ENCODE results near the gene COL25A1. TPM values are rescaled to one million over a fixed set of nuclear protein-coding genes. Genes with fewer than 3 reads are reported as not detected.
"Not testable (repeated sequence)": the region's sequence is repeated elsewhere in the genome, so short reads cannot be mapped to it uniquely, and the experiment has no call there.

Gene COL25A1
- total RNA-seq, 2 experiments from 2014 or later, result not detected

DNA sequence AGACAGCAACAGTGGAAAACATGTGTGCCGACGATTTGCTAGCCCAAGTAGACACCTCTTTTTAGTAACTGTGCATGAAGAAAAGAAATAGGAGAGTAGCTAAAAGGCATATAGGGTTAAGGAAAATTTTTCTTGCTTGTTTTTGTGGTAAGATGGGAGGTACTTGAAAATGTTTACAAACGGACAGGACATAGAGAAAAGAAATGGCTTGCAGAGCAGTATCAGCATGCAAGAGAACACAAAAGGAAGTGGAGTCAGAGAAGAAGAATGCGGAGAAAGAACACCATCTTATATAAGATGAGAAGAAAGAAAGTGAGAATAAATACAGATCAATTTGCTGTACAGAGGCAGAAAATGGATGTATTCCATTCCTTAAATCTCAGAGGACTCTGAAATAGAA lies 275.9 kb downstream of the COL25A1 start:
- no peaks in the 10 kb centered on the region for H3K36me3 Mint-ChIP-seq (ENCODE audit: low read depth)
- H3K4me1 Mint-ChIP-seq (ENCODE audit: low read depth), result no peaks in the 10 kb centered on the region
- no peaks in the 10 kb centered on the region for H3K27me3 Mint-ChIP-seq (ENCODE audit: low read depth)
- no peak overlapping the region for H3K27ac Mint-ChIP-seq
- ChIA-PET POLR2A (no interaction called here), CTCF (no interaction called here)
- DNase-seq, result no peak
- no peak overlapping the region for H3K4me3 Mint-ChIP-seq
- ATAC-seq, result no peak
- H3K9me3 Mint-ChIP-seq (ENCODE audit: insufficient read depth), result peaks cover 5% of the 10 kb centered on the region

DNA sequence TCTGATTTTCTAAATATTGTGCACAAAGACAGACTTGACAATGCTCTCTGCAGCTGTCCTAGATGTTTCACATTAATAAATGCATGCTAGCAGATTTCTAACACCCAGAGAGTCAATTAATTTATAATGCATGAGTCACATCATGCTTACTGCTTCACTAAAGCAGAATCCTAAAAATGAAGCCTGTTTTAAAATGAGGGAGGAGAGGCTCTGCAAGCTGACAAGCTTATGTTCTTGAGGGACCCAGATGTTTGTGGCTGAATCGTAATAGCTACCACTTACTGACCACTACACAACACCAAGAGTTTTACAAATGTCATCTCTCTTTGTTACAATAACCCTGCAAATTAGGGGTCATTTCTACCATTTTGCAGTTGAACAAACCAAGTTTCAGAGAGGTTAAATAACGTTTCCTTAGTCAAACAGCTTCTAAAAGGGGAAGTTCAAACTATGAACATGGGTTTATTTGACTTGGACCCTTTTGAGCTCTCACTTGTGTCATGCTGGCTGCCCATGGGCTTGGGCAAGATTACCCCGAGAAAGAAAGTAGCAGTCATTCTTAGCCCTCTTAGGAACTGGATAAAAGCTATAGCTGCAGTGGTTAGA lies 276.9 kb downstream of the COL25A1 start:
- no peaks in the 10 kb centered on the region for H3K27me3 Mint-ChIP-seq (ENCODE audit: low read depth)
- POLR2A ChIA-PET, result no interaction called here
- peaks cover 13% of the 10 kb centered on the region for H3K9me3 Mint-ChIP-seq (ENCODE audit: insufficient read depth)
- no peaks in the 10 kb centered on the region for H3K36me3 Mint-ChIP-seq (ENCODE audit: low read depth)
- no peak overlapping the region for H3K4me3 Mint-ChIP-seq
- H3K27ac Mint-ChIP-seq, result no peak overlapping the region
- no peaks in the 10 kb centered on the region for H3K4me1 Mint-ChIP-seq (ENCODE audit: low read depth)
- DNase-seq (no peak), ATAC-seq (no peak)
- CTCF ChIA-PET, result no interaction called here

DNA sequence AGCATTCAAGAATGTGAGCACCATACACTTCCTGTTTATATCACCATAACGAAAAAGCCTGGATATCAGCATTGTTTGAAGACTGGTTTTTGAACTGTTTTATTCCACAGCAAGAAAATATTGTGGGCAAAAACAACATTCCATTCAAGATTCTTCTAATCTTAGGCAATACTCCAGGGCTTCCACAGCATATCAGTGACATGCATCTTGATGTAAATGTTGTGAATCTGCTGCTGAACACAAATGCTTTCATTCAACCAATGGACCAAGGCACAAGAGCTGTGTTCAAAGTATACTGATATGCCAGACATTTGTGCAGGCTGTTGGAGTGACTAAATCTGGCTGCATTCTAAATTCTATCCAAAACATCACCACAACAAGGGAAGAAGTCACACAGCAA lies 279.5 kb downstream of the COL25A1 start:
- no peak for ATAC-seq

DNA sequence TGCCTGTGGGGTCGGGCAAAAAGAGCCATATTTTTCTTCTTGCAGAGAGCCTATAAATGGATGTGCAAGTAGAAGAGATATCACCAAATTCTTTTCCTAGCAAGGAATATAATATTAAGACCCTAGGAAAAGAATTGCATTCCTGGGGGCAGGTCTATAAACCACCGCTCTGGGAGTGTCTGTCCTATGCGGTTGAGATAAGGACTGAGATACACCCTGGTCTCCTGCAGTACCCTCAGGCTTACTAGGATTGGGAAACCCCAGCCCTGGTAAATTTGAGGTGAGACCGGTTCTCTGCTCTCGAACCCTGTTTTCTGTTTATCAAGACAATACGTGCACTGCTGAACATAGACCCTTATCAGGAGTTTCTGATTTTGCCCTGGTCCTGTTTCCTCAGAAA lies 280.8 kb downstream of the COL25A1 start:
- H3K4me3 Mint-ChIP-seq; H3K36me3 Mint-ChIP-seq (ENCODE audit: low read depth); POLR2A ChIA-PET; CTCF ChIA-PET; H3K27ac Mint-ChIP-seq; DNase-seq; ATAC-seq; H3K27me3 Mint-ChIP-seq (ENCODE audit: low read depth); H3K4me1 Mint-ChIP-seq (ENCODE audit: low read depth): not testable (repeated sequence)
- peaks cover 13% of the 10 kb centered on the region for H3K9me3 Mint-ChIP-seq (ENCODE audit: insufficient read depth)

More for the DNA sequence above, 279.5 kb downstream of the COL25A1 start:
- CTCF ChIA-PET, result no interaction called here
- H3K9me3 Mint-ChIP-seq (ENCODE audit: insufficient read depth), result peaks cover 13% of the 10 kb centered on the region
- H3K36me3 Mint-ChIP-seq (ENCODE audit: low read depth), result no peaks in the 10 kb centered on the region
- H3K27ac Mint-ChIP-seq, result no peak overlapping the region
- POLR2A ChIA-PET, result no interaction called here
- H3K27me3 Mint-ChIP-seq (ENCODE audit: low read depth), result no peaks in the 10 kb centered on the region
- H3K4me3 Mint-ChIP-seq, result no peak overlapping the region
- DNase-seq, result no peak
- H3K4me1 Mint-ChIP-seq (ENCODE audit: low read depth), result no peaks in the 10 kb centered on the region

DNA sequence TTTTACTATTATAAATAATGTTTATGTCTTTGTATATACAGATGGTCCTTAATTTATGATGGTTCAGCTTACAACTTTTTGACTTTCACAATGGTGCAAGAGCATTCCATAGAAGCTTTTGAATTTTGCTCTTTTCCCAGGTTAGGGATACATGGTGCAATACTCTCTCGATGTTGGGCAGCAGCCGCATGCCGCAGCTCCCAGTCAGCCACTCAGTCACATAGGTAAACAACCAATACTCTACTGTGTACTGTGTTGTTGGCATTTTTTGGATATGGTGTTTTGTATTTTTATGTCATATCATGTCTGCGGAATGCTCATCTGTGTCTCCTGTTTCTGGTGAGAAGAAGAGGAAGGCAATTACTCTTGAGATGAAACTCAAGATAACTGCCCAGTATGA lies 281.6 kb downstream of the COL25A1 start:
- CTCF ChIA-PET, result no interaction called here
- no peak for ATAC-seq

DNA sequence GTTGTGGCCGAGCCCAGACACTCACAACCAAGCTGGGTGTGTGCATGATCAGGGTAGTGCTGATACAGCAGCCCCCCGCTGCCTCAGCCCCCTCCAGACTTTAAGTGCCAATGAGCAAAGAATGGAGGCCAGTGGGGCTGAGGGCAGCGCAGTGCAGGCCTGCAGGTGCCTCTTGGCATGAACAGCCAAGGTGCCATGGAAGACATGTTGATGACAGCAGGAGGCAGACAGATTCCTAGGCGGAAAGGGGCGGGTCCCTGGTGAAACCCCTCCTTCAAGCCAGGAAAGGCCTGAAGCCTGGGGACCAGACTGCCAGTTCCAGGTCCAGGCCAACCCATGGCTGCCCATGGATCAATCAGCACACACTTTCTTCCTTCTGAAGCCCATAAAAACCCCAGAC lies 286.3 kb downstream of the COL25A1 start:
- peaks cover 2% of the 10 kb centered on the region for H3K27me3 Mint-ChIP-seq (ENCODE audit: low read depth)
- H3K9me3 Mint-ChIP-seq (ENCODE audit: insufficient read depth), result peaks cover 4% of the 10 kb centered on the region
- peaks cover 3% of the 10 kb centered on the region for H3K4me1 Mint-ChIP-seq (ENCODE audit: low read depth)
- ChIA-PET CTCF (interaction anchor here (1.3 kb wide), 1 partner anchor 390 kb away, joined by 3 read pairs; no protein-coding TSS in a partner anchor), POLR2A (no interaction called here)
- DNase-seq (no peak), ATAC-seq (no peak)
- no peaks in the 10 kb centered on the region for H3K36me3 Mint-ChIP-seq (ENCODE audit: low read depth)
- H3K4me3 Mint-ChIP-seq, result no peak overlapping the region
- H3K27ac Mint-ChIP-seq, result no peak overlapping the region

More for the DNA sequence above, 281.6 kb downstream of the COL25A1 start:
- no peak overlapping the region for H3K4me3 Mint-ChIP-seq
- POLR2A ChIA-PET, result no interaction called here
- no peaks in the 10 kb centered on the region for H3K36me3 Mint-ChIP-seq (ENCODE audit: low read depth)
- no peak overlapping the region for H3K27ac Mint-ChIP-seq
- peaks cover 13% of the 10 kb centered on the region for H3K9me3 Mint-ChIP-seq (ENCODE audit: insufficient read depth)
- no peaks in the 10 kb centered on the region for H3K4me1 Mint-ChIP-seq (ENCODE audit: low read depth)
- H3K27me3 Mint-ChIP-seq (ENCODE audit: low read depth), result peaks cover 2% of the 10 kb centered on the region
- no peak for DNase-seq

DNA sequence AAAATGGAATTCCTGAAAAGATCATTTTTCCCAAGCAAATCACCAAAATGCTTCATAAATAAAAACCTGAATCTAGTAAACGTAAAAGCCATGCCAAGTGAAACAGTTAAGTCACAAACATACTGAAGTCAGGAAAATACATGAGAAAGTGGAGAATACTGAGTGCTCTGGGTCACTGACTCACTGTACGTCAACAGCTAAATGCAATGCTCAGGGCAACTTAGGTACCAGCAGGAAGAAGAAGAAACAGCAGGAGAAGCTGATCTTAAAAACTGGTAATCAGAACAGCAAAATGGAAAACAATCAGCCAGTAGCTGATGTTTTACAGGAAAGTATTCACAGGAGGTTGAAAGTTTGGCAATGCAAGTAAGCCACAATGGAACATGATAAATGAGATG lies 287.0 kb downstream of the COL25A1 start:
- peaks cover 3% of the 10 kb centered on the region for H3K4me1 Mint-ChIP-seq (ENCODE audit: low read depth)
- no peak overlapping the region for H3K27ac Mint-ChIP-seq
- CTCF ChIA-PET, result no interaction called here
- ATAC-seq (no peak), DNase-seq (no peak)
- peaks cover 2% of the 10 kb centered on the region for H3K27me3 Mint-ChIP-seq (ENCODE audit: low read depth)
- no peaks in the 10 kb centered on the region for H3K9me3 Mint-ChIP-seq (ENCODE audit: insufficient read depth)
- no peaks in the 10 kb centered on the region for H3K36me3 Mint-ChIP-seq (ENCODE audit: low read depth)
- H3K4me3 Mint-ChIP-seq, result no peak overlapping the region
- POLR2A ChIA-PET, result no interaction called here

DNA sequence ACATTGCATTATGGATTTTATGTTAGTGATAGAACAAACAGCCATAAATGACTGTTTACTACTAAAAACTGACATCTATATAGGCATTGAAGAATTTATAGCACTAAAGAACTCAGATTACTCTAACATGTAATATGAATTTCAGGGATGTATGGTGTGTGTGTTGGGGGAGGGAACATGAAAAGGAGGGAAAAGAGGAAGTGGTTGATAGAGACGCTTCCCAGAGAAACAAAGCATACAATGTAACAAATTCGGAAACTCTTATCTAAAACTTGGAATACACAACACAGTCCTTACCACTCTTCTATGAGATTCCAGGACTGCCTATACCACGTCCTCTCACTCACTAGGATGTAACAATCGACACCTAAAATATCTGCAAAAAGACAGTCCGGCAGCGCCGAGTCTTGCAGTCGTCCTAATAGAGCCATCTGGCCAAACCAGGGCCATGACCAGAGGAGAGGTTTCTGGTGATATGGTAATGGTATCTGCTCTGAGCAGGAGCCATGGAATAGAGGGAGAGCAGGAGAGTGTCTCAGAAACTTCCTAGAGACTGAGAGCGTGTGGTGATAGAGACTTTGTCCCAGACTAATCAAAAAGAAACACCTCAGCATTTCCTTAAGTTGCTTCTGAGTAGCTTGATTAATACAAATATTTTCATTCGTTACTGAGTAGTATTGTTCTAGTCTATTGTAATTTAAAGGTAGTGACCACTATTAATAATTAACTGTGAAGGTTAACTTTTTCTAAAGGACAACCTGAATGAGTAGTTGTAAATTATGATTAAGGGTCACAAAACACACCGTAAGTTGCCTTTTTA lies 287.7 kb downstream of the COL25A1 start:
- Mint-ChIP-seq H3K4me1 (ENCODE audit: low read depth) (peaks cover 3% of the 10 kb centered on the region), H3K27me3 (ENCODE audit: low read depth) (peaks cover 2% of the 10 kb centered on the region), H3K36me3 (ENCODE audit: low read depth) (no peaks in the 10 kb centered on the region), H3K27ac (no peak overlapping the region), H3K4me3 (no peak overlapping the region), H3K9me3 (ENCODE audit: insufficient read depth) (no peaks in the 10 kb centered on the region)
- DNase-seq (no peak), ATAC-seq (no peak)
- ChIA-PET POLR2A (no interaction called here), CTCF (no interaction called here)

DNA sequence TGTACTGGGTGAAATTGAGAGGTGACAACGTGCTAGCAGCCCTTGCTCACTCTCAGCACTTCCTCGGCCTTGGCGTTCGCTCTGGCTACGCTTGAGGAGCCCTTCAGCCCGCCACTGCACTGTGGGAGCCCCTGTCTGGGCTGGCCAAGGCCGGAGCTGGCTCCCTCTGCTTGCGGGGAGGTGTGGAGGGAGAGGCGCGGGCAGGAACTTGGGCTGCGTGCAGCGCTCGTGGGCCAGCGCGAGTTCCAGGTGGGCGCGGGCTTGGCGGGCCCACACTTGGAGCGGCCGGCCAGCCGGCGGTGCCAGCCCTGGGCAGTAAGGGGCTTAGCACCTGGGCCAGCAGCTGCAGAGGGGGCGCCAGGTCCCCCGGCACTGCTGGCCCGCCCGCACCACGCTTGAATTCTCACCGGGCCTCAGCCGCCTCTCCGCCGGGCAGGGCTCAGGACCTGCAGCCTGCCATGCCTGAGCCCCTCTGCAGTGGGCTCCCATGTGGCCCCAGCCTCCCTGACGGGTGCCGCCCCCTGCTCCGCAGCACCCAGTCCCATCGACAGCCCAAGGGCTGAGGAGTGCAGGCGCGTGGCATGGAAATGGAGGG lies 290.1 kb downstream of the COL25A1 start:
- H3K4me1 Mint-ChIP-seq (ENCODE audit: low read depth), result peaks cover 3% of the 10 kb centered on the region
- no peak for ATAC-seq
- peaks cover under 1% of the 10 kb centered on the region for H3K27me3 Mint-ChIP-seq (ENCODE audit: low read depth)
- H3K9me3 Mint-ChIP-seq (ENCODE audit: insufficient read depth), result no peaks in the 10 kb centered on the region
- CTCF ChIA-PET, result no interaction called here
- no peak overlapping the region for H3K4me3 Mint-ChIP-seq
- DNase-seq, result no peak
- no peak overlapping the region for H3K27ac Mint-ChIP-seq
- H3K36me3 Mint-ChIP-seq (ENCODE audit: low read depth), result no peaks in the 10 kb centered on the region
- POLR2A ChIA-PET, result no interaction called here

DNA sequence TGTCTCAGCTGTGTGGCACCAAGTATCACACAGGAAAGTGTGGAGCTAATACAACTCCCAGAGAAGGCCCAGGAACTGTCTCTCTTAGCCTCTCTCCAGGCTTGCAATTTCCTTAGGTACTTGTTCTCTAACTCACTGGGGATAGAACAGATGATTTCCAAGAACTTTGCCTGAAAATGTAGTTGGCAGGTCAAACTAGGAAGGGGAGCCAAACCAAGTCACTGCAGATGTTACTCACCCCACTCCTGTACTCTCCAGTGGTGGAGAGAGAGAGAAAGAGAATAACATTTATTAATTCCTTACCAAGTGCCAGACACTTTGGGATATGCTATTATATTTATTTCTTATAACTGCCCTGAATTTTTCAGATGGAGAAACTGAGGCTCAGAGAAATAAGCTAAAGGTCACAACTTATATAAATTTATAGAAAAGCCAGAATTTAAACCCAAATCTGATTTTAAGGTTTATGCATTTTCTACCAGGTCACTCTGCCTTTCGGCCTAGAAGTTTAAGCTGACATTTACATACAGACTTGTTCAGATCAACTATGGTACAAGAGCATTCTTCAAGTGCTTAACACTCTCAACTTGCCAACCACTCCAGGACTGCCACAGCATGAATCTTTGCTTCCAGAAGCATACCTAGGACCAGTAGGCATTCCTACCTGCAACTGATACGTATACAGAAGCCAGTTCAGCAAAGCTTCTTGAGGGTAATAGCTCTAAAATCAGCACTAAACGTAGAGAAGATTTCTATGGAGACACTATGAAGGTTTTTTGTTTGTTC lies 291.0 kb downstream of the COL25A1 start:
- no peak for DNase-seq
- ChIA-PET POLR2A (no interaction called here), CTCF (no interaction called here)
- no peak overlapping the region for H3K4me3 Mint-ChIP-seq
- no peaks in the 10 kb centered on the region for H3K27me3 Mint-ChIP-seq (ENCODE audit: low read depth)
- peaks cover 3% of the 10 kb centered on the region for H3K4me1 Mint-ChIP-seq (ENCODE audit: low read depth)
- no peak overlapping the region for H3K27ac Mint-ChIP-seq
- no peak for ATAC-seq
- H3K9me3 Mint-ChIP-seq (ENCODE audit: insufficient read depth), result no peaks in the 10 kb centered on the region
- no peaks in the 10 kb centered on the region for H3K36me3 Mint-ChIP-seq (ENCODE audit: low read depth)

DNA sequence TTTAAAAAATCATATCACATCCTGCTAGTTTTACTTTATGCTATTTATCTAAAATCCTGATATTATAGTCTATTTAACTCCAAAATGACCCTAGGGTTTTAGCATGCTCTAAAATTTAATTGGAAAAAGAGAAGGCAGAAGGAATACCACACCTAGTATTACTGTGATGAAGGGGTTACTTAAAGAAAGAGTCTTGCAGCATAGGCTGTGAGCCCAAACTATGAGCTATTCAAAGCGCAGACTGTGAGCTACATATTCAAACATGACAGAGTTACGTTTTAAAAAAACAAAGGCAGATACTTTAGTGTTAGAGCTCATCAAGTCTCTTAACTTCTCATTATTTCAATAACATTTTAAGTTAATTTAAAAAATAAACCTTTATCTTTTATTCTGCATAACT lies 291.9 kb downstream of the COL25A1 start:
- Mint-ChIP-seq H3K36me3 (ENCODE audit: low read depth) (no peaks in the 10 kb centered on the region), H3K4me1 (ENCODE audit: low read depth) (peaks cover 6% of the 10 kb centered on the region), H3K4me3 (no peak overlapping the region), H3K27ac (no peak overlapping the region), H3K27me3 (ENCODE audit: low read depth) (no peaks in the 10 kb centered on the region), H3K9me3 (ENCODE audit: insufficient read depth) (no peaks in the 10 kb centered on the region)
- ChIA-PET POLR2A (no interaction called here), CTCF (no interaction called here)
- ATAC-seq, result no peak
- no peak for DNase-seq

DNA sequence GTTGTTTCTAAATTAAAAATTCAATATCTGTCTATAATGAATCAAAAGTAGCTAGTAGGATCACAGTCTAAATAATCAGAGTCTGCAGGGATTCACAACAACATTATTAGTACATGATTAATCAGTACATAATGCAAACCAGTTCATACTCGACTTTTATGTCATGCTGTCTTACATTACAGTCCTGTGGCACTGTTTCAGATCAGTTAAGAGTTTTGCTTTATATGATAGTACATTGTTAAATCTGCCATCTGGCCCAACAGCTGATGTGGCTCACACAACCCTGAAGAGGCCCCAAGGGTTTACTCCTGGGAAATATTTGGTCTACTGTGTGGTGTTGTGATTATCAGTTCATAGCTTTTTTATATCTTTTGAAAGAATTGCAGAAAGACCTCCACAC lies 292.5 kb downstream of the COL25A1 start:
- no peaks in the 10 kb centered on the region for H3K9me3 Mint-ChIP-seq (ENCODE audit: insufficient read depth)
- no peak for ATAC-seq

More for the DNA sequence above, 292.5 kb downstream of the COL25A1 start:
- H3K27me3 Mint-ChIP-seq (ENCODE audit: low read depth), result no peaks in the 10 kb centered on the region
- peaks cover 12% of the 10 kb centered on the region for H3K4me1 Mint-ChIP-seq (ENCODE audit: low read depth)
- no peak overlapping the region for H3K27ac Mint-ChIP-seq
- no peaks in the 10 kb centered on the region for H3K36me3 Mint-ChIP-seq (ENCODE audit: low read depth)
- DNase-seq, result no peak
- ChIA-PET CTCF (no interaction called here), POLR2A (no interaction called here)
- no peak overlapping the region for H3K4me3 Mint-ChIP-seq

Measured in activated CD8-positive, alpha-beta T cell treated with anti-CD3 and anti-CD28 coated beads, Interleukin-2, amount 10 ng/mL, durations not matched to agents 7 days and 5 days (primary cell).